K562 treated with DMSO at 1 percent for 4 hours (cell line): ENCODE results near the gene NGFR. TPM values are rescaled to one million over a fixed set of nuclear protein-coding genes. Genes with fewer than 3 reads are reported as not detected.

Source experiments
- total RNA-seq: library from RNA; unstranded; fragments of 300-600 nt; gene quantifications from 2 replicates; pipeline ENCODE4 v1.2.3, GENCODE V29; 2022; ENCODE audit not compliant: insufficient read depth

Gene NGFR
- 0.31 TPM in 1 of 2 replicates, not detected in the other for total RNA-seq

GRCh38 chr17:49494986-49495841 is at the start of gene NGFR:
NGFR (plus strand) TSS chr17:49495293; CDS start chr17:49495418, 125 bp downstream.

Other genes with a start within 250 kb of the NGFR start
- gene ZNF652, start 133.0 kb upstream of the NGFR start, total RNA-seq = 5.0 and 5.1 TPM in 2 replicates
- 123 and 157 TPM in 2 replicates for gene PHB1, start 80.4 kb upstream of the NGFR start, total RNA-seq
- not detected in 2 replicates for gene NXPH3, start 80.6 kb downstream of the NGFR start, total RNA-seq
- 38.1 and 39.5 TPM in 2 replicates for gene SPOP, start 182.8 kb downstream of the NGFR start, total RNA-seq
- gene SLC35B1, start 212.7 kb downstream of the NGFR start, total RNA-seq = 60.7 and 63.8 TPM in 2 replicates